RWPE1 (cell line): ENCODE data around the gene PHF10.

ENCODE experiments used
- CTCF ChIA-PET: fragments of 350-600 bp; sonication (Branson Sonifier 250); formaldehyde crosslinking; extraction: SDS; loops from one replicate; lab custom pipeline; 2021; lab: Yijun Ruan, JAX
- POLR2A ChIA-PET: fragments of 400-600 bp; formaldehyde crosslinking; extraction: SDS; loops from one replicate; lab custom pipeline; 2020; ENCODE audit warnings: antibody characterized with exemption; ENCODE audit not compliant: low non-redundant PET; lab: Yijun Ruan, JAX
- DNase-seq: peaks from one replicate; pipeline ENCODE4 v3.0.0; 2012; ENCODE audit warnings: low spot score
- H3K27ac ChIP-seq: fragments of 450-650 bp; 2 replicates; pipeline ENCODE4 v1.5.1; 2017
- TF ChIP-seq, protein P1 (sequence below): fragments of 450-650 bp; conservative IDR thresholded peaks from 2 replicates; pipeline ENCODE4 v1.5.1; 2017; ENCODE audit warnings: low read depth, mild to moderate bottlenecking

PHF10 gene

DNA sequence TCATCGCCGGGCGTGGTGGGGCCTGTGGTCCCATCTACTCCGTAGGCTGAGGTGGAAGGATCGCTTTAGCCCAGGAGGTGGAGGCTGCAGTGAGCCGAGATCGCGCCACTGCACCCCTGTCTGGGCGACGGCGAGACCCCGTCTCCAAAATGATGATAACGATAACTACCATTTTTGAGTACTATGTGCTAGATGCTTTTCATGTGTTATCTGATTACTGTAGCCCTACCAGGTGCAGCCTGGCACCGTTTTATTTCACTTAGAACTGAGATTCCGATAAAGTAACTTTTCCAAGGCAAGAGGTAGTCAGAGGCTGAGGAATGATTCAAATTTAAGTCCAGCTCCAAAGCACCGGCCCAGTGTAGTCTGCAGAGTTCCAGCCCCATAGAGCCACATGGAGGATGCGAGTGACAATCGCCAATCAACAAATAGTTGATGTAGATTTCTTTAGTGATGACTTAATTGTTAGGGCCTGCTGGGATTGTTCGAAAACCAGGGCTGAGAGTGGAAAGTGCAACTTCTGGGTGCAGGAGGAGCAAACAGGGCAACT is 27.8 kb upstream of the PHF10 start:
- TF ChIP-seq, protein P1, sequence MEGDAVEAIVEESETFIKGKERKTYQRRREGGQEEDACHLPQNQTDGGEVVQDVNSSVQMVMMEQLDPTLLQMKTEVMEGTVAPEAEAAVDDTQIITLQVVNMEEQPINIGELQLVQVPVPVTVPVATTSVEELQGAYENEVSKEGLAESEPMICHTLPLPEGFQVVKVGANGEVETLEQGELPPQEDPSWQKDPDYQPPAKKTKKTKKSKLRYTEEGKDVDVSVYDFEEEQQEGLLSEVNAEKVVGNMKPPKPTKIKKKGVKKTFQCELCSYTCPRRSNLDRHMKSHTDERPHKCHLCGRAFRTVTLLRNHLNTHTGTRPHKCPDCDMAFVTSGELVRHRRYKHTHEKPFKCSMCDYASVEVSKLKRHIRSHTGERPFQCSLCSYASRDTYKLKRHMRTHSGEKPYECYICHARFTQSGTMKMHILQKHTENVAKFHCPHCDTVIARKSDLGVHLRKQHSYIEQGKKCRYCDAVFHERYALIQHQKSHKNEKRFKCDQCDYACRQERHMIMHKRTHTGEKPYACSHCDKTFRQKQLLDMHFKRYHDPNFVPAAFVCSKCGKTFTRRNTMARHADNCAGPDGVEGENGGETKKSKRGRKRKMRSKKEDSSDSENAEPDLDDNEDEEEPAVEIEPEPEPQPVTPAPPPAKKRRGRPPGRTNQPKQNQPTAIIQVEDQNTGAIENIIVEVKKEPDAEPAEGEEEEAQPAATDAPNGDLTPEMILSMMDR: no peak
- DNase-seq: peak; percentile 3
- ChIA-PET CTCF (interaction anchor here (0.5 kb wide), 1 partner anchor 274 kb away, joined by 3 read pairs; no protein-coding TSS in a partner anchor), POLR2A (no interaction called here)
- peak overlapping the region; percentile 91 for H3K27ac ChIP-seq

DNA sequence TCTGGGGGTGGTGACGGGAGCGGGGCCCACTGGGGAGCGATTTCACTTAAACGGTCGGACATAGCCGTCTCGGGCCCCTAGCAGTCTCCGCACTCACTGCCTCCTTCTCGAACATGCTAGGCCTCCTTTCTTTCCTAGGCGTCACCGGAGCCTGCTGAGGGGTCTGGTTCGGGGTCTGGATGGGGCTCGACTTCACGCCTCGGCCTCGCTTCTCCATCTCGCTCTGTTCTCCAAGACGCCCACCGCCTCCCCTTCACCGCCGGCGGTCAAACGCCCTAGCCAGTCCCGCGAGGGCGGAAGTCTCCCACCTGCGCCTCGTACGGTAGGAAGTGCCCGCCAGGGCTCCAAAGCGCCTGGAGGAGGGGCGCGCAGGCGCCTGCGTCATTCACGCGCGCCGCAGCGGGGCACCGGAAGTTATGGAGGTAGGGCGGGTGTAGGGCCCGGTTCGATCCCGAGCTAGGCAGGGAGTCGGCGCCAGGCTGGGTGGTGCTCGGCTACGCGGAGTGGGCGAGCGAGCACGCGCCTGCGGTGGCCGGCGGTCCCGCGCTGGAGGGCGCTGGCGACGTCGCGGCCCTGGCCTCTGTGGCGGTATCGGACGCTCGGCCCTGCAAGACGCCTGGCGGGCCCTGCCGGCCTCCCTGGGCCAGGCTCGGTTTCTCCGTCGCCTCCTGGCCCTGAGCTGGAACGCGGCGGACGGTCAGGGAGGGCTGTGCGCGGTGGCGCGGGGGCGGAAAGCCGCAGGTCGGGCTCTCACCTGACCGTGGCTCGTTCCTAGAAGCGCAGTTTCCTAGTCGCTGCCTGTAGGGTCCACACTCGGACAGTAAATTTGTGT is 27.2 kb upstream of the PHF10 start, which contains the start of the genes DYNLT2 and ERMARD:
TSS of gene DYNLT2 (minus strand) at position 331 of the 832 bp plus-strand sequence. CDS start at position 217, 114 bp downstream.
TSS of gene ERMARD (plus strand) at position 381 of the 832 bp plus-strand sequence. CDS start at position 417, 36 bp downstream.
- peak within 1 kb of the TSS; percentile 91 for H3K27ac ChIP-seq
- CTCF ChIA-PET: interaction anchor here (0.5 kb wide), 1 partner anchor 275 kb away, joined by 3 read pairs; no protein-coding TSS in a partner anchor
- TF ChIP-seq, protein P1: peak; percentile 16; the same call in 1 of the 2 replicates
- POLR2A ChIA-PET: interaction anchor here (0.5 to 0.7 kb wide), 2 partner anchors 21 to 42 kb away, joined by 3 read pairs; no protein-coding TSS in a partner anchor
- peak; percentile 91 for DNase-seq

DNA sequence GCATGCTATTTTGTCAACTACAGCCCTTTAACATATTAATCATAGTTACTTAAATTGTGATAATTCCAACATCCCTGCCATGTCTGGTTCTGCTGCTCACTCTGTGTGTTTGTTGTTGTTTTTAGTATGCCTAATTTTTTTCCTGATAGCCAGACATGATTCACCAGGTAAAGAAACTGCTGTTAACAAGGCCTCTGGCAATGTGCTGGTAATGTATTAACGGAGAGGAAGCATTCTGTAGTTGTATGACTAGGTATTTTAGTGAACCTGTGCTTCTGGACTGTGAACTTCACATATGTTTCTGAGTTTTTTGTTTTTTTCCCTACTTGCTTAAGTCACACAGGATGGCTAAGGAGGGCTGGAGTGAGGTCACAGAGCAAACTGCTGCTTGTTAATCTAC is 22.3 kb upstream of the PHF10 start:
- TF ChIP-seq, protein P1: no peak
- no peak overlapping the region for H3K27ac ChIP-seq
- DNase-seq: no peak
- ChIA-PET CTCF (interaction anchor here (0.6 kb wide), 1 partner anchor 20 kb away, joined by 3 read pairs; no protein-coding TSS in a partner anchor), POLR2A (no interaction called here)

GRCh38 chr6:169745405-169745804 is 21.1 kb upstream of the PHF10 start:
- ChIA-PET CTCF (no interaction called here), POLR2A (no interaction called here)
- H3K27ac ChIP-seq: no peak overlapping the region
- DNase-seq: no peak
- TF ChIP-seq, protein P1: no peak

GRCh38 chr6:169741344-169741743 is 17.0 kb upstream of the PHF10 start:
- DNase-seq: no peak
- TF ChIP-seq, protein P1: no peak
- CTCF ChIA-PET: interaction anchor here (0.8 kb wide), 2 partner anchors 146 to 528 kb away, joined by 3 to 7 read pairs; no protein-coding TSS in a partner anchor
- POLR2A ChIA-PET: no interaction called here
- no peak overlapping the region for H3K27ac ChIP-seq

- DNase-seq: no peak
- CTCF ChIA-PET: interaction anchor here (0.6 kb wide), 1 partner anchor 772 kb away, joined by 3 read pairs; no protein-coding TSS in a partner anchor
- POLR2A ChIA-PET: no interaction called here
- TF ChIP-seq, protein P1: no peak
- no peak overlapping the region for H3K27ac ChIP-seq
Observed at GRCh38 chr6:169738976-169739529, 14.8 kb upstream of the PHF10 start.
